Fibroblast of gingiva (primary cell): ENCODE results near the gene CDH13.

Experiments used
- DNase-seq: peaks from one replicate; pipeline ENCODE4 v3.0.0-alpha.2; 2011; ENCODE audit warnings: low read depth

CDH13 gene

DNA sequence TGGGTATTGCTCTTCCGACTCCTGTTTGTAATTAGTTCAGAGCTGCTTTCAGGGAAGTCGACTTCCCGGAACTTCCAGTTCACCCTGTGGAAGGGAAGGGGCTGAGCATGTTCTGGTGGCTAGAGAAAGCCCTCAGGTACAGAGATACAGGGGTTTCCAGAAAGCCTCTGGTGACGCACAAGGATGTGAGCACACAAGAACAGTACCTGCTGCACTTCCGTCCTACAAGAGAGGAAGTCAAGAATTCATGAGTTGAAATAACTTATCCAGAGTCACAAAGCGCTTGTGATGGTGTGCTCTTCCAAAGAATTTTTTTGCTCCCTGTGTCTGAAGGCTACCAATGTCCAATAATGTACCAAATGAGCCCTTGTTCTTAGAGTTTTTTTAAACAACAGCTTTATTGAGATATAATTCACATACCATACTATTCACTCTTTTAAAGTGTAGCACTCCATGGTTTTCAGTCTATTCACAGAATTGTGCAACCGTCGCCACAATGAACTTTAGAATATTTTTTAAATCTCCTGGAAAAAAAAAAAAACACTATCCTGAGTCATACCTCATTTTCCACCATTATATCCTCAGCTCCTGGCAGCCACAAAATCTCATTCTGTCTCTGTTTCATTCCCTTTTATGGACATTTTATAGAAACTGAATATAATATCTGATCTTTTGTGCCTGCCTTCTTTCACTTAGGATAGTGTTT is 327.6 kb downstream of the CDH13 start:
- DNase-seq, result no peak

GRCh38 chr16:82955741-82956348 is 329.1 kb downstream of the CDH13 start:
- DNase-seq, result no peak

GRCh38 chr16:82957212-82957611 is 330.4 kb downstream of the CDH13 start:
- DNase-seq, result no peak

DNA sequence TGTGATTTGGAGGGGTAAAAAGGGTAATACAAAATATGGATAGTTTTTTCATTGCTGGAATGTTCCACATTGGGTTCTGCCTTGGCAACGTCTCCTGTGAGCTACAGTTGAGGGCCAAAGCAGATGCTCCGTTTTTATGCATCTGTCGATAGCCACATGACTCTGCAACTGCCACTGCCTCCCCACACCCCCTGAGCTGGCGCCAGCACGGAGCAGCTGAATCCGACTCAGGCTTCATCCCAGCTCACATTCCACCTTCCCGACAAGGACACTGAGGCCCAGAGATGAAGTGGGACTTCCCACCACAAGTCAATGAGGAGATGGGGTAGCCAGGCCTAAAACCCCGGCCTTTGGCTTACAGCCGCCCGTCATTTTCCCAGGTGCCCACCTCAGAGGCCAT is 334.1 kb downstream of the CDH13 start:
- DNase-seq, result no peak

DNA sequence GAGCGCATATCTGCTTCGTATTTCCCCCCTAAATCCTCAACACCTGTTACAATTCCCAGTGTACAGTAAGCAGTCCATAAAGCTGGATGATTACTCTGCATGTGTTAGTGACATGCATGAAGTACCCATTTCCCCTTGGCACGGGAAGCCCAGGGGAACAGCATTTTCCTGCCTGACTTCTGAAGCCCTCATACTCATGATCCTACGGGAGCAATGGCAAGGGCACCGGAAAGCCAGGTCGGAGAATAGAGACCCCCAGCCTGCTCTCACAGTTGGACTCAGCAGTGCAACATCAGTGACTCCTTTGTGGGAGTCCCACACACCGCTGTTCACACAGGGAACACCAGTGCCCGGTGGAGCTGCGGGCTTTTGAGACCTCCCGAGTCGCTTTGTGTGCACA is 336.9 kb downstream of the CDH13 start:
- DNase-seq, result no peak

DNA sequence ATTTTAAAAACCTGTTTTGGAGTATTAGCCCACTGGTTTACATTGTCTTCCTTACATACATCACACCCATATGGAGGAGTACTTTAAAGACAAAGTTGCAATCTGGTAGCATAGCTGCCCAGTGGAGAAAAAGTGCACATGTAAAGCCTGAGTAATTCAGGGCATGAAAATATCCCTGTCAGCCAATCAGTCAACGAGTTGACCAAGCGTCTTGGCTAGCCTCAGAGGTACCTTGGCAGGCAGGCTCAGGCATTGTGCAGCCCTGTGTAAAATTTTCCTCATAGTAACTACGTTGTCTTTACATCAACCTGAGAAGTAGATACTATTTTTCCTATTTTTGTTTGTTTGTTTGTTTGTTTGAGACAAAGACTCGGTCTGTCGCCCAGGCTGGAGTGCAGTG is 339.0 kb downstream of the CDH13 start:
- no peak for DNase-seq

DNA sequence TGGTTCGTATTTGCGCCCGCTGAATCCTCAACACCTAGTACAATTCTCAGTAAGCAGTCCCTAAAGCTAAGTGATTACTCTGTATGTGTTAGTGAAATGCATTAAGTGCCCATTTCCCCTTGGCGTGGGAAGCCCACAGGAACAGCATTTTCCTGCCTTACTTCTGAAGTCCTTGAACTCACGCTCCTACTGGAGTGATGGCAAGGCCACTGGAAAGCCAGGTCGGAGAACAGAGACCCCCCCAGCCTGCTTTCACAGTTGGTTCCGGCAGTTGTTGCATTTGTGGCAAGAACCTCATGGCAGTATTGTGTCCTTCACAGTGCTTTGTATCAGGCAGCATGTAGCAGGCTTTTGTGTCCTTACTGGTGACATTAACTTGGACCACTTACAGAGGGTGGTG is 340.7 kb downstream of the CDH13 start:
- DNase-seq, result no peak

- no peak for DNase-seq
These were observed 344.4 kb downstream of the CDH13 start for GRCh38 chr16:82971126-82971525.

GRCh38 chr16:82972331-82972919 is 345.7 kb downstream of the CDH13 start:
- no peak for DNase-seq

DNA sequence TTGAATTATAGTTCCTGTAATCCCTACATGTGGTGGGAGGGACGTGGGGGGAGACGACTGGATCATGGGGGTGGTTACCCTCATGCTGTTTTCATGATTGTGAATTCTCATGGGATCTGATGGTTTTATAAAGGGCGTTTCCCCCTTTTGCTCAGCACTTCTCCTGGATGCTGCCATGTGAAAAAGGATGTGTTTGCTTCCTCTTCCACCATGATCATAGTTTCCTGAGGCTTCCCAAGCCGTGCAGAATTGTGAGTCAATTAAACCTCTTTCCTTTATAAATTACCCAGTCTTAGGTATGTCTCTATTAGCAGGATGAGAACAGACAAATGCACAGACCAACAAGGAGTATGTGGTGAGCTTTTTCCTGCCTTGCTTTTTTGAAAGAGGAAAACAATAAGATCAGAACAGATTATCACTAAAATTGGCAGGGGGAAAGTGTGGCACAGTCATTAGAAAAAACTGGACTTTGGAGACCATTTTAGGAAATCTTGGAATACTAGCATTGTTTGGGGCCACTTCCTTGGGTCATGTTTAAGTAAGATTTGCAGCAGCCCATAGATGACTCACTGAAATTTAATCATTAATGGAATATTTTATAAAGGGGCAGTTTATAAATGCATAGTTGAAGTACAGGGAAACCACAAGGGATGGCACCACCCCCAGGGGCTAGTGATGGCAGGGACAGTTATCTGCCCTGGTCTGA is 352.8 kb downstream of the CDH13 start:
- DNase-seq, result no peak

DNA sequence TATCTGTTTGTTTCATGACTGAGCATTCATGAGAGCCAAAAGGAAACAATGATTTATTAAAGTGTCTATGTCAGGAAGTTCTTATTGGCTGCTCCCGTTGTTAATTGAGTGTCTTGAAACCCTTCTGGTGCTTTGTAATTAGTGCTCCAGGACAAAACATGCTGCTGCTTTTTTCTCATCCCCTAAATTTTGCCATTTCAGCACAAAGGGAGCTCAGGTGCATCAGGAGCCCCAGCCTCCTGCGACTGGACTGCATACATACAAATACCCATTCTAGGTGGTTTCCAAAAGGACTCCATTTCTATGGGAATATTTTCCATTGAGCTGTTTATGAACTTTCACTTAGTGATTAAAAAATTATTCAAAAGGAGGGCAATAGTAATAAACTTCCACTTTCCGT is 354.0 kb downstream of the CDH13 start:
- no peak for DNase-seq

GRCh38 chr16:82987767-82988166 is 361.0 kb downstream of the CDH13 start:
- DNase-seq, result no peak

DNA sequence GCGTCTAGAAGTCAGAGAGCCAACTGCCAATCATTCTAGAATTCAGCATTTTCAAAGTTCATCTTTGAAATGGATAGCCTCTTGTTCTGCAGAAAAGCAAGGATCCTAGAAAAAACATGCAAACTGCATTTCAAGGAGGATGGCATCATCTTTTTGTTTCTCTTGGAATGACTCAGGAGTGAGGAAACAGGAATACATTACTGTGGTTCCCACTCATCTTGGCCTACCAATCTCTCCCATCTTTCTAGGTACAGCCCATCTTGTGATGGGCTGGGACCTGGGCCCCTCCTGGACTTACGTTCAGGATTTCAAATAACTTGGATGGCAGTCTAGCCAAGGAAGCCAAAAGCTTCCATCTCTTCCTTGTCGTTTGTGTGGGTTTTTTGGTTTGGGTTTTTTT is 363.4 kb downstream of the CDH13 start:
- DNase-seq, result peak; percentile 26

DNA sequence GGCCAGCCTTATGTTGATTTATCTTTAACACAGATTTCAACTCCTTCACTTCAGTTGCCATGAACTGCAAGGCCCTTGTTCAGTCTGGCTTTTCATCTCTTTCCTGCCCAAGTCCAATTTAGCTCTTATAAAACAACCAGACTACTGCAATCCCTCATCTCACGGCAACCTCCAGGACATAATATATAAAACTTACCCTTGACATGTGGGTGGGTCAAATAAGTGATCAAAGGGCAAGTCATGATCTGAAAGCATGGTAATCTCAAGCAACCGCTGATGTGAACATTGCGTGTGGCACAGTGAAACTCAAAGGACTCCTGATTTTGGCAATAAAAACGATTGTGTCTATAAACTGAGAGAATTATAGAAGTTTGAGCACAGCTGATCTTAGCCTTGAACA is 364.6 kb downstream of the CDH13 start:
- no peak for DNase-seq

GRCh38 chr16:82991966-82992675 is 365.4 kb downstream of the CDH13 start:
- no peak for DNase-seq

DNA sequence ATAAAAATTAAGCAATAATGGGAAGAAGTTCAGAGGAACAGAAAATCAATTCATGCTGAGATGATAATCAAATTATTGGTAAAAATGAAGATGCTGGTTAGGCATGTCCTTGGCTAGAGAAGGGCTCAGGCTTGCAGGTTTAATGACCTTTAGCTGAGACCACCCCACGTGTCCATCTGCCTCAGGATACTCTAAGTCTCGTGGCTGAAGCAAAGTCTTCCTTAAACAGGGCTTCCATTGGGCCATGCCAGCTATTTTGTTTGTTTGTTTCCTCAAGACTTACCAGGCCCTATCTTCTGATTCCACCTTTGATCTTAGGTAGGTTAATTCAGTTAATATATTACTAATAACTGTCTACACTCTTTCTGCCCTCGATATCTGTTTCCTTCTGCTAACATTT is 366.0 kb downstream of the CDH13 start:
- no peak for DNase-seq

DNA sequence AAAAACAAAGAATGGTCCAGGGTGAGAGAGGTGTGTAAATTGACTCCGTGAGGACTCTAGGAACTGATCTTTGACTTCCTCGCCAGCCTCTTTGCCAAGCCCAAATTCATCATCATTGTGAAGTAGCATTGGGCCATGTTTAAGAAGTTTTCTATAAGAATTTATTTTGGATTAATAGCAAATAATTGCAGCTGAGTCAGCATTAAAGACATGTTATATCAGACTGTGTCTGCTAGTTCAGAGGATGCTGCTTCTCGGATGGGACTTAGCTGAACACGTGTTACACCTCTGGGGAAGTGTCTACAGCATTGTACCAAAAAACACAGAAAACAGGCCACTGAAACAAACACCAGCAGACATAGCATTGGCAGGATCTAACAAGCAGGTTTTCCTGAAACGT is 366.6 kb downstream of the CDH13 start:
- no peak for DNase-seq

- DNase-seq, result no peak
These were observed 367.2 kb downstream of the CDH13 start for GRCh38 chr16:82993926-82994325.

- no peak for DNase-seq
These were observed 368.6 kb downstream of the CDH13 start for GRCh38 chr16:82995286-82995923.

GRCh38 chr16:82995924-82996441 is 369.2 kb downstream of the CDH13 start:
- DNase-seq, result peak; percentile 59

DNA sequence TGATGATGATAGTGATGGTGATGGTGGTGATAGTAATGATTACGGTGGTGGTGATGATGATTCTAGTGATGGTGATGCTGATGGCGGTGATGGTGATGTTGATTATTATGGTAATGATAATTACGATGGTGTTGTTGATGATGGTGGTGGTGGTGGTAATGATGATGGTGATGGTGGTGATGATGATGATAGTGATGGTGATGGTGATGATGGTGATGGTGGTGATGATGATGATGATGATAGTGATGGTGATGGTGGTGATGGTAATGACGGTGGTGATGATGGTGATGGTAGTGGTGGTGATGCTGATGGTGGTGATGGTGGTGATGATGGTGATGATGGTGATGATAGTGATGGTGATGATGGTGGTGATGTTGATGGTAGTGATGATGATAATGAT is 370.0 kb downstream of the CDH13 start:
- DNase-seq, result no peak

DNA sequence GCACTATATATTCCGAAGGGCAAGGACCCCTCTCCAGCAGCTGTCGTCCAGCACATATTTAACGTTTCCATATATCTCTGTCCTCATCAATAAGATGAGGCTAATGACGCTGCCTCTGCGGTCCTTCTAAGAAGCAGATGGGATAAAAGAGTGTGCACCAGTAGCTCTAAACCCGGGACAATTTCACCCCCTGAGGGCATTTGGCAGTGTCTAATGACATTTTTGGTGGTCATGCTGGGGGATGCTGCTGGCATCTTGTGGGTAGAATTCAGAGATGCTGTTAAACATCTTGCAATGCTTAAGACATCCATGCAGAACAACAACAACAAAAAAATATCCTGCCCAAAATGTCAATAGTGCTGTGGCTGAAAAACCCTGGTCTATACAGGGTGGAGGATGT is 372.9 kb downstream of the CDH13 start:
- no peak for DNase-seq
